Heart right ventricle (tissue), 16 donors: ENCODE data around the gene CIB2. TPM values are rescaled to one million over a fixed set of nuclear protein-coding genes. Genes with fewer than 3 reads are reported as not detected.
A peak's percentile ranks its signal among the peaks of the same experiment; 100 is the strongest.

Source experiments
- ATAC-seq, 8 donors: fragments of 200-7000 bp; cut with Tn5 transposase; one replicate each; pipeline ENCODE4 v1.9.1; 2020; ENCODE audit warnings: mild to moderate bottlenecking in 8 of 8, moderate library complexity in 8 of 8, moderate number of reproducible peaks in 1 of 8
- DNase-seq, 2 donors: peaks; one replicate each; pipeline ENCODE4 v3.0.0-alpha.2; 2020
- H3K27ac ChIP-seq, 10 donors: fragments of 200-600 bp; sonication (generic) in 2 of 10; one replicate each; pipeline versions ENCODE4 v1.5.0 to v1.8.0; 2020 to 2022; ENCODE audit warnings: mild to moderate bottlenecking in 3 of 10
- H3K27me3 ChIP-seq, 7 donors: fragments of 200-600 bp; one replicate each; pipeline ENCODE4 v1.8.0; 2021 to 2022; ENCODE audit warnings: mild to moderate bottlenecking in 2 of 7
- H3K36me3 ChIP-seq, 9 donors: fragments of 200-600 bp; sonication (generic) in 1 of 9; one replicate each; pipeline versions ENCODE4 v1.5.0 to v1.8.0; 2020 to 2022; ENCODE audit warnings: mild to moderate bottlenecking in 2 of 9
- H3K4me1 ChIP-seq, 9 donors: fragments of 200-600 bp; sonication (generic) in 1 of 9; one replicate each; pipeline versions ENCODE4 v1.5.0 to v1.8.0; 2020 to 2022; ENCODE audit warnings: mild to moderate bottlenecking in 4 of 9
- H3K4me3 ChIP-seq, 10 donors: fragments of 200-600 bp; sonication (generic) in 2 of 10; one replicate each; pipeline versions ENCODE4 v1.5.0 to v1.8.0; 2020 to 2022; ENCODE audit warnings: mild to moderate bottlenecking in 7 of 10, moderate library complexity in 2 of 10
- H3K9me3 ChIP-seq, 11 donors: fragments of 200-600 bp in 10 of 11; sonication (generic) in 2 of 11; one replicate each; pipeline versions ENCODE4 v1.5.0 to v1.8.0; 2013 to 2022; ENCODE audit warnings: mild to moderate bottlenecking in 2 of 11, control low read depth in 1 of 11, moderate library complexity in 1 of 11
- CTCF ChIP-seq, 9 donors: fragments of 200-600 bp; sonication (generic) in 2 of 9; IDR thresholded peaks; one replicate each; pipeline versions ENCODE4 v1.5.0 to v1.8.0; 2021 to 2022; ENCODE audit warnings: antibody characterized with exemption in 9 of 9, mild to moderate bottlenecking in 5 of 9, moderate library complexity in 1 of 9
- WGBS, 2 donors: extraction: QIAGEN DNeasy Blood & Tissue Kit; methylation state at CpG; one replicate each; pipeline ENCODE4 v1.1.7; 2013; ENCODE audit warnings: inconsistent platforms in 1 of 2; 5-methylcytosine and 5-hydroxymethylcytosine counted together
- intact Hi-C, 10 donors: fragments of 100-400 bp; cut with DNase I; formaldehyde crosslinking; loops; one replicate each; pipeline versions ENCODE4 v1.11.1 to v1.14.2; 2022
- polyA plus RNA-seq, 2 donors: library from polyadenylated mRNA; stranded (reverse); fragments of 200-250 nt; gene quantifications; one replicate each; pipeline ENCODE4 v1.2.3, GENCODE V29; 2013
- total RNA-seq, 10 donors: library from RNA; stranded (reverse); fragmentation: NEBNext Ultra II Directional in 3 of 10; extraction: Animal tissue kit (Norgen Biotek cat#: 25700) in 3 of 10; gene quantifications; one replicate each; pipeline versions ENCODE4 v1.2.1 to v1.2.4, GENCODE V29; 2021 to 2023
- donor health status: Arrhythmogenic right ventricular cardiomyopathy.
- donor health status: ischemic (EF 13 %, LVEDD 7.1; RV severe dilation, severe dysfunction).
- donor health status: healthy with polysubstance abuse.
- donor health status: DM: no; HTN: yes; CAD: no.
- donor health status: DM: no; HTN: no; CAD: no.
- donor health status: ischemic (EF 25% LVEDD 6.9; RV normal size, moderate dysfunction).
- donor health status: ischemic (EF 25% LVEDD 5.7; RV mildly dilated, moderate dysfunction).
- donor health status: healthy.
- donor health status: DM: yes; HTN: yes; CAD: no.
- donor health status: Ischemic cardiomyopathy.
- donor health status: ischemic (EF 35%, LVEDD 5.7; RV mildly dilated, moderate dysfunction).
- donor health status: nonischemic (EF 11% LVEDD 7.7; RV severe dilation, severe dysfunction).
- donor health status: DM: yes; HTN: yes; CAD: no.
- donor health status: PGD.
- donor health status: ischemic (EF 29% LVEDD 5.4; RV normal size, mild dysfunction).
- donor health status: nonischemic (EF 23%, LVEDD 6.1; RV moderate dilation, normal function).

The CIB2 gene
- total and polyA plus RNA-seq, 12 donors, result 2.6 to 32.3 (median 13.7) TPM

DNA sequence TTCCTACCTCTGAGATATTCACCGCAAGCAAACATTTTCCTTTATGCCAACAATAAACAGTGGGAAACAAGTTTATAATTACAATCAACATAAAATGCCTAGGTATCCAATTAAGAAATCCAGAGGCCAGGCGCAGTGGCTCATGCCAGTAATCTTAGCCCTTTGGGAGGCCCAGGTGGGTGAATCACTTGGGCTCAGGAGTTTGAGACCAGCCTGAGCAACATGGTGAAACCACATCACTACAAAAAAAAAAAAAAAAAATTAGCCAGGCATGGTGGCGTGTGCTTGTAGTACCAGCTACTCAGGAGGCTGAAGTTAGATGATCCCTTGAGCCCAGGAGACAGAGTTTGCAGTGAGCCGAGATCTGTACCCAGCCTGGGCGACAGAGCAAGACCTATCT, 71.0 kb downstream of the CIB2 start:
- no peaks in the 10 kb centered on the region for H3K27me3 ChIP-seq
- WGBS, 2 donors, result 99% methylated on average over 5 of the region's 5 CpGs
- peaks cover 14 to 97% (median 89%) of the 10 kb centered on the region in 9 donors for H3K4me1 ChIP-seq
- DNase-seq (no peak), ATAC-seq (no peak)
- no peak overlapping the region for H3K4me3 ChIP-seq
- H3K9me3 ChIP-seq, result no peaks in the 10 kb centered on the region
- no peak for TF ChIP-seq CTCF (IDR thresholded peaks at IDR 0.05)
- H3K36me3 ChIP-seq, result no peaks in the 10 kb centered on the region
- H3K27ac ChIP-seq, result peak overlapping the region in 1 of 10 donors; percentile 61
- intact Hi-C loops, result no loop called here

DNA sequence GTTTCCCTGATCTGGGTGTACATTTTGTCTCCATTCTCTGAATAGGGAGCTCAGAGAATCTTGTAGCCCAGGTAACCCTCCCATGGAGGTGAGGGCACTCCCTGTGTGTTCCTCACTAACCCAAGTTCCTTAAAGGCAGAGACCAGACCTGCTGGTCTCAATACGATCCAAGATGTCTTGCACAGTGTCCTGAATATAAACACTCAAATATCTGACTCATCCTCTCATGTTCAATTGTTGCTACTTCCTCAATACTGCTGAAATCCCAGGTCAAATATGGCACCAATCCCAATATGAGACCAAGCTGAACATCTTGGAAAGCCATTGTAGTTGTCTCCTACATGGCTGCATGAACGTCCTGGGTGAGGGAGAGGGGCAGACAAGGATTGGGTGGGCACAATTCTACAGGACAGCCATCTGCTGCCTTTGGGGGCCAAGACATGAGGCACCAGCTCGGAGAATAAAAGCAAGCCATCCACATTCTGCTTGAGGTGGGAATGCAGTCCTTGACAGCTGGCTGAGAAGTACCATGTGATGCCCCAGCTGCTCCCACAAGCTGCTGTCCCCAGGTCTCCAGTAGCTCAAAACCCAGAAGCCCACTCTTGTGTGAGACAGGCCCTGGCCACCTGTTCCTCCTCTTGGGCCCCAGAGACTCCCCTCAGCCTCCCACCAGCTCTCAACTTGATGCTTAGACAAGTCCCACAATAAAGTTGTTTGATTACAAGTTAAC, 72.0 kb downstream of the CIB2 start:
- H3K9me3 ChIP-seq, result no peaks in the 10 kb centered on the region
- H3K27ac ChIP-seq, result peak overlapping the region in 3 of 10 donors; percentile 6 to 61 (median 13)
- TF ChIP-seq CTCF (IDR thresholded peaks at IDR 0.05), result no peak
- 73 to 74% methylated on average over 3 of the region's 3 CpGs for WGBS, 2 donors
- no peak for DNase-seq
- H3K4me3 ChIP-seq, result no peak overlapping the region
- no peaks in the 10 kb centered on the region for H3K36me3 ChIP-seq
- ATAC-seq, result peak in 1 of 8 donors; percentile 21
- H3K4me1 ChIP-seq, result peaks cover 13 to 95% (median 81%) of the 10 kb centered on the region in 9 donors
- intact Hi-C loops, result no loop called here
- no peaks in the 10 kb centered on the region for H3K27me3 ChIP-seq

DNA sequence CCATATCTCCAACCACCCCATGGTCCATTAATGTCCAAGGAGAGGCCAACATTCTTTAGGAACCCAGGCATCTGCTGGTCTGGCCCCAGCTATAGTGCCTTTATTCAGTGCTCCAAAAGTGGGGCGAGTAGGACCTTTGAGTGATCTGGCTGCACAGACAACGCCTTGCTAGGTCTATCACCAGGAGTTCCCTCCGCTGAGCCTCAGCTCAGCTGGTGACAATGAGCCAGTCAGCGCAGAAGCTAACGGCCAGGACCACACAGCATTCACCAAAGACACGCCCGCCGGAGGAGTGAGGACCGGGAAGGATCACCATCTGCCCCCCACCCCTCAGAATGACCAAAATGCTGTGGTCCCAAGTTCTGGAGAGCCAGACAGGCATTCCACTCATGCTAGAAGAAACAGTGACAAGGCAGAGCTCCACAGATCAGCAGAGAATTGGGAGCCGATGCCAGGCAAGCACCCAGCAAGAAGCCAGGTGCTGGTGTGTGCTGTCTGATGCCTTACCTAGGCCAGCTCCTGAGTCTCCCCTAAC, 72.8 kb downstream of the CIB2 start:
- peak overlapping the region in 3 of 10 donors; percentile 6 to 61 (median 13) for H3K27ac ChIP-seq
- 92 to 94% methylated on average over 10 of the region's 10 CpGs for WGBS, 2 donors
- H3K36me3 ChIP-seq, result peaks cover 0 to 7% (median 0%) of the 10 kb centered on the region in 9 donors
- ATAC-seq (no peak), DNase-seq (no peak)
- H3K27me3 ChIP-seq, result no peaks in the 10 kb centered on the region
- no peak for TF ChIP-seq CTCF (IDR thresholded peaks at IDR 0.05)
- H3K9me3 ChIP-seq, result no peaks in the 10 kb centered on the region
- no peak overlapping the region for H3K4me3 ChIP-seq
- peaks cover 13 to 87% (median 73%) of the 10 kb centered on the region in 9 donors for H3K4me1 ChIP-seq
- intact Hi-C loops, result no loop called here

DNA sequence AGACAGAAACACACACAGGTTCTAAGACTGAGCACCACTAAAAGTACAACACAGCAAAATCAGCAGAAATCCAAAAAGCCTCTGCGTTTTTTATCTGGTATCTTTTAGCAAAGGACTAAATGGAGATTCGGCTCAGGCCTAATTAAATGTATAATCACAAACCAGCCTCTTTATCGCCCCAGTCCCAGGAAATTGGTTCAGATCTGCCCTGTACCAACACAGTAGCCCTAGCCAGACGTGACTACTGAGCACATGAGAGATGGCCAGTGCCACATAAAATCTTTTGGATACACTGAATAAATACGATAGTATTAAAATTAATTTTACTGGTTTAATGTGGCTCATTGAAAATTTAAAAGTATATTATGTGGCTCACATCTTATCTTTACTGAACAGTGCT, 73.4 kb downstream of the CIB2 start:
- no peaks in the 10 kb centered on the region for H3K27me3 ChIP-seq
- no peak overlapping the region for H3K4me3 ChIP-seq
- no peak for TF ChIP-seq CTCF (IDR thresholded peaks at IDR 0.05)
- H3K9me3 ChIP-seq, result no peaks in the 10 kb centered on the region
- H3K36me3 ChIP-seq, result peaks cover 0 to 13% (median 0%) of the 10 kb centered on the region in 9 donors
- H3K27ac ChIP-seq, result peak overlapping the region in 5 of 10 donors; percentile 17 to 79 (median 56)
- peaks cover 13 to 87% (median 67%) of the 10 kb centered on the region in 9 donors for H3K4me1 ChIP-seq
- no peak for ATAC-seq
- DNase-seq, result no peak
- 84 to 89% methylated on average over 5 of the region's 5 CpGs for WGBS, 2 donors
- intact Hi-C loops, result no loop called here
